ENCODE measurements around the gene NTRK3.
"Not testable (repeated sequence)": the region's sequence is repeated elsewhere in the genome, so short reads cannot be mapped to it uniquely, and the experiment has no call there.

NTRK3 gene

GRCh38 chr15:88036154-88036839 lies 220.2 kb downstream of the NTRK3 start:
- TF ChIP-seq GLIS3 (CRISPR knock-in tag; IDR thresholded peaks at IDR 0.05) (no peak), ZC3H10 (CRISPR knock-in tag; IDR thresholded peaks at IDR 0.05) (no peak), OSR1 (CRISPR knock-in tag; IDR thresholded peaks at IDR 0.05) (no peak), ISL1 (CRISPR knock-in tag; IDR thresholded peaks at IDR 0.05) (no peak), TCF4 (CRISPR knock-in tag; IDR thresholded peaks at IDR 0.05; ENCODE audit: borderline replicate concordance) (no peak), ZNF8 (CRISPR knock-in tag; IDR thresholded peaks at IDR 0.05) (no peak), ESRRG (CRISPR knock-in tag; IDR thresholded peaks at IDR 0.05) (no peak), SNAI2 (CRISPR knock-in tag; IDR thresholded peaks at IDR 0.05) (no peak), ZFP3 (CRISPR knock-in tag; IDR thresholded peaks at IDR 0.05) (no peak), CSRNP3 (CRISPR knock-in tag; IDR thresholded peaks at IDR 0.05) (no peak), ZFP30 (CRISPR knock-in tag; IDR thresholded peaks at IDR 0.05) (no peak), POU6F1 (CRISPR knock-in tag; IDR thresholded peaks at IDR 0.05; ENCODE audit: borderline replicate concordance, low read depth) (no peak), ZNF70 (CRISPR knock-in tag; IDR thresholded peaks at IDR 0.05) (no peak), ZNF565 (CRISPR knock-in tag; conservative IDR thresholded peaks at IDR 0.05; ENCODE audit: low read depth) (no peak), TOX (CRISPR knock-in tag; IDR thresholded peaks at IDR 0.05; ENCODE audit: borderline replicate concordance) (no peak)
- TF ChIP-seq, protein P1, sequence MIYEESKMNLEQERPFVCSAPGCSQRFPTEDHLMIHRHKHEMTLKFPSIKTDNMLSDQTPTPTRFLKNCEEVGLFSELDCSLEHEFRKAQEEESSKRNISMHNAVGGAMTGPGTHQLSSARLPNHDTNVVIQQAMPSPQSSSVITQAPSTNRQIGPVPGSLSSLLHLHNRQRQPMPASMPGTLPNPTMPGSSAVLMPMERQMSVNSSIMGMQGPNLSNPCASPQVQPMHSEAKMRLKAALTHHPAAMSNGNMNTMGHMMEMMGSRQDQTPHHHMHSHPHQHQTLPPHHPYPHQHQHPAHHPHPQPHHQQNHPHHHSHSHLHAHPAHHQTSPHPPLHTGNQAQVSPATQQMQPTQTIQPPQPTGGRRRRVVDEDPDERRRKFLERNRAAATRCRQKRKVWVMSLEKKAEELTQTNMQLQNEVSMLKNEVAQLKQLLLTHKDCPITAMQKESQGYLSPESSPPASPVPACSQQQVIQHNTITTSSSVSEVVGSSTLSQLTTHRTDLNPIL (CRISPR knock-in tag; IDR thresholded peaks at IDR 0.05; ENCODE audit: low read depth) = no peak
- TF ChIP-seq, protein P2, sequence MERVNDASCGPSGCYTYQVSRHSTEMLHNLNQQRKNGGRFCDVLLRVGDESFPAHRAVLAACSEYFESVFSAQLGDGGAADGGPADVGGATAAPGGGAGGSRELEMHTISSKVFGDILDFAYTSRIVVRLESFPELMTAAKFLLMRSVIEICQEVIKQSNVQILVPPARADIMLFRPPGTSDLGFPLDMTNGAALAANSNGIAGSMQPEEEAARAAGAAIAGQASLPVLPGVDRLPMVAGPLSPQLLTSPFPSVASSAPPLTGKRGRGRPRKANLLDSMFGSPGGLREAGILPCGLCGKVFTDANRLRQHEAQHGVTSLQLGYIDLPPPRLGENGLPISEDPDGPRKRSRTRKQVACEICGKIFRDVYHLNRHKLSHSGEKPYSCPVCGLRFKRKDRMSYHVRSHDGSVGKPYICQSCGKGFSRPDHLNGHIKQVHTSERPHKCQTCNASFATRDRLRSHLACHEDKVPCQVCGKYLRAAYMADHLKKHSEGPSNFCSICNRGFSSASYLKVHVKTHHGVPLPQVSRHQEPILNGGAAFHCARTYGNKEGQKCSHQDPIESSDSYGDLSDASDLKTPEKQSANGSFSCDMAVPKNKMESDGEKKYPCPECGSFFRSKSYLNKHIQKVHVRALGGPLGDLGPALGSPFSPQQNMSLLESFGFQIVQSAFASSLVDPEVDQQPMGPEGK (CRISPR knock-in tag; IDR thresholded peaks at IDR 0.05; ENCODE audit: borderline replicate concordance) = no peak
- ATAC-seq = no peak

GRCh38 chr15:88035381-88035780 lies 221.2 kb downstream of the NTRK3 start:
- ATAC-seq = no peak
- TF ChIP-seq BACH2 (CRISPR knock-in tag; IDR thresholded peaks at IDR 0.05; ENCODE audit: borderline replicate concordance) = no peak
- TF ChIP-seq ZNF70 (CRISPR knock-in tag; IDR thresholded peaks at IDR 0.05) = no peak
- no peak for TF ChIP-seq OSR1 (CRISPR knock-in tag; IDR thresholded peaks at IDR 0.05)
- no peak for TF ChIP-seq ISL1 (CRISPR knock-in tag; IDR thresholded peaks at IDR 0.05)
- TF ChIP-seq PPARA (CRISPR knock-in tag; IDR thresholded peaks at IDR 0.05; ENCODE audit: borderline replicate concordance) = no peak
- no peak for TF ChIP-seq ARNTL (CRISPR knock-in tag; IDR thresholded peaks at IDR 0.05; ENCODE audit: borderline replicate concordance, low read depth)
- TF ChIP-seq GLIS3 (CRISPR knock-in tag; IDR thresholded peaks at IDR 0.05) = no peak
- no peak for TF ChIP-seq ESRRG (CRISPR knock-in tag; IDR thresholded peaks at IDR 0.05)
- TF ChIP-seq TOX (CRISPR knock-in tag; IDR thresholded peaks at IDR 0.05; ENCODE audit: borderline replicate concordance) = no peak

GRCh38 chr15:88033421-88033820 lies 223.1 kb downstream of the NTRK3 start:
- not testable (repeated sequence) for ATAC-seq

DNA sequence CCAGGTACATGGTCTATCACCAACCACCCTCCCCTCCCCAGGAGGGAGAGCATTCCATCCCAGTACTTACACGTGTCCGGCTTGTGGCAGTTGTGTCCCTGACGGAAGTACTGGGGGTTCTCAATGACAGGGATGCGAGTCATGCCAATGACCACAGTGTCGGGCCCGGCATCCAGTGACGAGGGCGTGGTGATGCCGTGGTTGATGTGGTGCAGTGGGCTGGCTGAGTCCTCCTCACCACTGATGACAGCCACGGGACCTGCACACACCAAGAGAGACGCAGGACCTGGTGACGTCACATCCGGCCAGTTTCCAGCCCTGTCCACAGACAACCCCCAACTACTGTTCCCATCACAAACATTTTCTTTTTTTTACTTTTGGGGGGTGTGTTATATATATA lies 223.8 kb downstream of the NTRK3 start:
- TF ChIP-seq TCF4 (CRISPR knock-in tag; IDR thresholded peaks at IDR 0.05; ENCODE audit: borderline replicate concordance) (no peak), ZNF565 (CRISPR knock-in tag; conservative IDR thresholded peaks at IDR 0.05; ENCODE audit: low read depth) (no peak), ZC3H10 (CRISPR knock-in tag; IDR thresholded peaks at IDR 0.05) (no peak), PPARA (CRISPR knock-in tag; IDR thresholded peaks at IDR 0.05; ENCODE audit: borderline replicate concordance) (no peak), CSDC2 (CRISPR knock-in tag; IDR thresholded peaks at IDR 0.05) (no peak)
- TF ChIP-seq, protein P1 (CRISPR knock-in tag; IDR thresholded peaks at IDR 0.05; ENCODE audit: low read depth) = no peak
- ATAC-seq = no peak

Data from SK-N-SH treated with all-trans-retinoic acid at 6 μM for 48 hours (cell line).